ENCODE measurements around the gene NRN1L. TPM values are rescaled to one million over a fixed set of nuclear protein-coding genes. Genes with fewer than 3 reads are reported as not detected.
"Not testable (repeated sequence)": the region's sequence is repeated elsewhere in the genome, so short reads cannot be mapped to it uniquely, and the experiment has no call there.

NRN1L gene
- polyA plus RNA-seq, 10 donors = 0.39 to 1.5 (median 0.53) TPM; not detected in 1

DNA sequence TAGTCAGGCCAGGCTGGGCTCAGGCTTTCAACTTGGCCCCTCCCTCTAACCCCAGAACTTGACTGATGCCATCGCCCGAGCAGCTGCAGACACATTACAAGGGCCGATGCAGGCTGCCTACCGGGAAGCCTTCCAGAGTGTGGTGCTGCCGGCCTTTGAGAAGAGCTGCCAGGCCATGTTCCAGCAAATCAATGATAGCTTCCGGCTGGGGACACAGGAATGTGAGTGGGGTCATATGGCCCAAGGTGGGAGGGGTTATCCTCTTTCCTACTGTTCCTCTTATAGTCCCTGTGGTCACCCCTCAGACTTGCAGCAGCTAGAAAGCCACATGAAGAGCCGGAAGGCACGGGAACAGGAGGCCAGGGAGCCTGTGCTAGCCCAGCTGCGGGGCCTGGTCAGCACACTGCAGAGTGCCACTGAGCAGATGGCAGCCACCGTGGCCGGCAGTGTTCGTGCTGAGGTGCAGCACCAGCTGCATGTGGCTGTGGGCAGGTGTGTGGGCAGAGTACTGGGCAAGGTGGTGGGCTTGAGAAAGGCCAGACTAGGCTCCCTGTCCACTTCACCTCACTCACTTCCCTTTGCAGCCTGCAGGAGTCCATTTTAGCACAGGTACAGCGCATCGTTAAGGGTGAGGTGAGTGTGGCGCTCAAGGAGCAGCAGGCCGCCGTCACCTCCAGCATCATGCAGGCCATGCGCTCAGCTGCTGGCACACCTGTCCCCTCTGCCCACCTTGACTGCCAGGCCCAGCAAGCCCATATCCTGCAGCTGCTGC is 2.1 kb upstream of the NRN1L start:
- peak; percentile 76 to 82 (median 82) for DNase-seq

DNA sequence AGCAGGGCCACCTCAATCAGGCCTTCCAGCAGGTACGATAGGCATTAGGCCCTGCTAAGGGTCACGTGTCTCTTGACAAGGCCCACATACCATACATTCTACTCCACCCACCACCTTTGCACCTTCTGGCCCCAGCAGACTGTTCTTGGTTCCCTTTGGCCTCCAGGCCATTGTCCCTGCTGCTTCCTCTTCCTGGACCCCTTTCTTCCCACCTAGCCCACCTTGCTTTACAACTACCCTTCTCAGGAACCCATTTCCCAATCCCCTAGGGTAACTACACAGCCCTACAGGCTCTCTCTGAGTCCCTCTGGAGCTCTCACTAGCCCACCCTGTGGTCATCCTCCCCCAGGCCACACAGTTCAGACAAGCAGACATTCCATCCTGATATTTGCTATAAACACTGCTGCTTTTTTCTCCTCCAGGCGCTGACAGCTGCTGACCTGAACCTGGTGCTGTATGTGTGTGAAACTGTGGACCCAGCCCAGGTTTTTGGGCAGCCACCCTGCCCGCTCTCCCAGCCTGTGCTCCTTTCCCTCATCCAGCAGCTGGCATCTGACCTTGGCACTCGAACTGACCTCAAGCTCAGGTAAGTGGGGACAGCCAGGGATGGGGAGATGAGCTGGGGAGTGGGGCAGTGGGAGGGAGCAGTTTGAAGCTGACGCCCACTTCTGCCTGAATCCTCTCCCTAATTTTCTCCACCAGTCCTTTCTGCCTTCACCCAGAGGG is 1.4 kb upstream of the NRN1L start:
- DNase-seq = no peak

GRCh38 chr16:67883872-67884261 is 818 bp upstream of the NRN1L start:
- peak in 1 of 3 donors; percentile 57 for DNase-seq

GRCh38 chr16:67885545-67885944 is 860 bp downstream of the NRN1L start:
- no peak for DNase-seq

GRCh38 chr16:67885976-67886375 is 1.3 kb downstream of the NRN1L start:
- DNase-seq = no peak

DNA sequence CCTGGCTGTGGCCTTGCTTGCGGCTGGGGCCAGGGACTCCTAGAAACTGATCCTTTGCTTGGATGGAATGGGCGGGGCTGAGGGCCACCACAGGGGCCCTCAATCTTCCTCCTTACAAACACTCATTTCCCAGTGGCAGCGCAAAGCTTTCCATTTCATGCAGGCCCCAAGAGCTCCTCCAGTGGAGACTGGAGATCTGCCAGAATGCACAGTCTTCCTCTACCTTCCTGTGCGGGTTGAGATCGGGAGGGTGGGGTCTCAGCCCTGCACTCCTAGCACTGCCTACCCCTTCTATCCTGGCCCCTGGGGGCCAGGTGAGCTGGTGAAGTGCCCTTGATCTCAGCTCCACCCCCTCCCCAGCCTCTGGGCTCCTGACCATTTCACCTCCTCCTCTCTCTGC is 1.7 kb downstream of the NRN1L start:
- no peak for DNase-seq

GRCh38 chr16:67888331-67888730 is 3.6 kb downstream of the NRN1L start:
- peak in 1 of 3 donors; percentile 31 for DNase-seq

DNA sequence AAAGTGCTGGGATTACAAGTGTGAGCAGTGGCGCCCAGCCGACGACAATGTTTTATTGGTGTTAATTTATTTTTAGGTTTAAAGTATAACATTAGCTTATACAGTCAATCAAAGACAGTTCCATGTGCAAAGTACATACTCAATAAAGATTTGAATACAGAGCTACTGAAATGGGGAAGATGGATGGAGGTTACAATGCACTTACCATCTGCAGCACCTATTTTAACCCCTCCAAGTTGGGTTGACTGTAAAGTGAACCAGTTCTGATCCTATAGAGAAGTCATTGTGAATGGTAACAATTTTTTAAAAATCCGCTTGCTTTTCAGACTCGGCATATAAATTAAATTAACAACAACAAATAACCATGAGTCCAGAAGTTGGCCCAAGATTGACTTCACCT is 7.7 kb downstream of the NRN1L start:
- no peak for DNase-seq

DNA sequence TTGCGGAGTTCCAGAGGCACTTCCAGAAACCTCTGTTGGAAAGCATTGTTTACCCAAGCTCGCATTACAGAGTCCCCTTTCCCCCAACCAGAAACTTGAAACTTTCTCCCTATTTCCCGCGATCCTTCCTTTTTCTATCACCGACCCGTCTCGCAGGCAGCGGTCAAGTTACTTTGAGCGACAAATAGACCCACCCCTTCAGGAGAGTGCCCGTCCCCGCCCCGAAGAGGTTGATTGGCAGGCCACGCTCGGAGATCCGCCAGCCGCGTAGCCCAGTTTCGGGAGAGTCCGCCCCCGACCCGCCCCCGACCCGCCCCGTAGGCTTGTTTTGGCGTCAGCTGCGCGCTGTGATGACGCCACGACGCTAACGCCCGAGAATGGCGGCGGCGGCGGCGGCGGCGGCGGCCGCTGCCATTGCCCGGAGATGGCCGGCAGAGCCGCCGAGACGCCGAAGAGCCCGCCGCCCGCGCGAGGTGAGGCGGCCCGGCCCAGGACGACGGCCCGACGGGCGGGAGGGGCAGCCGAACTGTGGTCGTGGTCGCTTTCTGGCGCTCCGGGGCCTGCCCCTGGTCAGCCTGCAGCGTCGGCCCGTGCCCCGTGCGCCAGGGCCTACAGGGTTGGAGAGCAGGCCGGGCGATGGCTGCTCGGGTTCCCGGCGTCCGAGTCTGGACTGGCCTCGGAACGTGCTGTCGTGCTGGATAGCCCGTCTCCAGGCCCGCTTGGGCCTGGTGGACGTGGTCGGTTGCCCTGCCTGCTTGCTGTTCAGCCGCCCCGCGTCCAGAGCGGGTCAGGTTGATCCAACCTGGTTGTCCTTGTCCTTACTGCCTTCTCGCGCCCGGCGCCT is 8.4 kb downstream of the NRN1L start, which contains the start of gene PSKH1:
PSKH1 (plus strand) TSS at position 356 of the 844 bp plus-strand sequence. CDS start 15,496 bp downstream, outside the sequence.
- peak; percentile 95 to 98 (median 97) for DNase-seq

DNA sequence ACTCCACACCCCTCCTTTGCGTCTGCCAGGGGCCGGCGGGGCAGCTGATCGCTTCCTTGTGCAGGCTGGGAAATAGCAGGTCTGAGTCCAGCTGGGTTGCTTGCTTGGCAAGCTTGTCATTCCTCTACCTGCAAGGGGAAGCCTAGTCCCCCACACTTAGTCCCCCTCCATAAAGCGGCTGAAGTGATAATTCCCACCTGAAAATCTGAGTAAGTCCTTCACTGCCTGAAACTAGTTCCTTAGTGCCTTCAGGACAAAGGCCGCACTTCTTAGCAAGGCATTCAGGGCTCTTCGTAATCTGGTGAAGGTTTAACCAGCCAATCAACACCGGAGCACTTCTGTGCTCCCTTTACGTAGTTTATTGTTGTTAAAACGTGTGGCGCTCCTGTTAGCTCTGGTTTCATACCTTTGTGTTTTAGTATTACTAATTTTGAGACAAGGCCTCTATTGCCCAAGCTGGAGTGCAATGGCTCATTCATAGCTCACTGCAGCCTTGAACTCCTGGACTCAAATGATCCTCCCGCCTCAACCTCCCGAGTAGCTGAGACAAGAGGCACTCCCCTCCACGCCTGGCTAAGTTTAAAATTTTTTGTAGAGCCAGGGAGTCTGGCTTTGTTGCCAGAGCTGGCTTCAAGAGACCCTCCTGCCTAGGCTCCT is 9.2 kb downstream of the NRN1L start:
- DNase-seq = no peak

DNA sequence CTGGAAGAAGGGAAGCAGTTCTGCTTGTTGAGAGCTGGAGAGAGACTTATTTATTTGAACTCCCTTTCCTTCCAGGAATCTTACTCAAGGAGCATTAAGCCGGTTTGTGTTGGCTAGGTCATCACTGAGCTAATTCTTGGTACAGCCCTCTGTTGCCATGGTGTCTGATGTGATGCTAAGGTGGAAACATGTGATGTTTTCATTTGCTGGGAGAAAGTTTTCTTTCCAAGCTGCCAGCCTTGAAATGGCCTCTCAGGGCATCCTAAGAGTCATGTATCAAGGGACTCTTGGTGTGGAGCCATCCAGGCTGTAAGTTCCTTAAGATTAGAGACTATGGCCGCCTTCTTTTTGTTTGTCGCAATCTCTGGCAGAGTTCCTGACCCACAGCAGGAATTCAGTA is 12.5 kb downstream of the NRN1L start:
- DNase-seq = no peak

- no peak for DNase-seq
These were observed 17.0 kb downstream of the NRN1L start for GRCh38 chr16:67901734-67902133.

- no peak for DNase-seq
These were observed 18.1 kb downstream of the NRN1L start for GRCh38 chr16:67902831-67903230.

DNA sequence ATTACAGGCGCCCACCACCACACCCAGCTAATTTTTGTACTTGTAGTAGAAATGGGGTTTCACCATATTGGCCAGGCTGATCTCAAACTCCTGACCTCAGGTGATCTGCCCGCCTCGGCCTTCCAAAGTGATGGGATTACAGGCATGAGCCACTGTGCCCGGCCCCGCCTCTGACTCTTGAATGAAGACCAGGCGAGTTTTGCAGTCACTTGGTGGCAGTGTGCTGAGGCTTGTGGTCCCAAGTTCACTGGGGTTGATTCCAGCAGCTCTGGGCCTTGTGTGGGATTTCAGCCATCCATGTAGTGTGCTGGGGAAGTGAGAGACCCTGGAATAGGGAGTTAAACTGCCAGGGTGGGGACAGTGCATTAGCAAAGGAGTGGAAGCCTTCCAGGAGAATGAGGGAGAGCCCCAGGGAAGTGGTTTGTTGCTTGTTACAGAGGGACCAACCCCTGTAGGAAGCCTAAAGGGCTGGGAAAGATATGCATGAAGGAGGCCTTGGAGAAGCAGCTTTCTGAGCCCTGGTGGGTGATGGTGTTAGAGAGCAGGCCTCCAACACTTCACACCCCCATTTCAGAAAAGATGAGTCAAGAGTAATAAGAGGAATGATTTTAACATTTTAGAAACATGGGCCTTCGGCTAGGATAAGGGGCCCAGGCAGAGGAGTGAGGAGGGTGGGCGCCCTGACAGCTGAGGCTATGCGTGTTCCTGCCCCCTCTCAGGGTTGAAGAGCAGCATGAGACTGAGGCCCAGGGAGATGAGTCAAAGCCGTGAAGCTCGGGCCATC is 22.9 kb downstream of the NRN1L start:
- DNase-seq = no peak

DNA sequence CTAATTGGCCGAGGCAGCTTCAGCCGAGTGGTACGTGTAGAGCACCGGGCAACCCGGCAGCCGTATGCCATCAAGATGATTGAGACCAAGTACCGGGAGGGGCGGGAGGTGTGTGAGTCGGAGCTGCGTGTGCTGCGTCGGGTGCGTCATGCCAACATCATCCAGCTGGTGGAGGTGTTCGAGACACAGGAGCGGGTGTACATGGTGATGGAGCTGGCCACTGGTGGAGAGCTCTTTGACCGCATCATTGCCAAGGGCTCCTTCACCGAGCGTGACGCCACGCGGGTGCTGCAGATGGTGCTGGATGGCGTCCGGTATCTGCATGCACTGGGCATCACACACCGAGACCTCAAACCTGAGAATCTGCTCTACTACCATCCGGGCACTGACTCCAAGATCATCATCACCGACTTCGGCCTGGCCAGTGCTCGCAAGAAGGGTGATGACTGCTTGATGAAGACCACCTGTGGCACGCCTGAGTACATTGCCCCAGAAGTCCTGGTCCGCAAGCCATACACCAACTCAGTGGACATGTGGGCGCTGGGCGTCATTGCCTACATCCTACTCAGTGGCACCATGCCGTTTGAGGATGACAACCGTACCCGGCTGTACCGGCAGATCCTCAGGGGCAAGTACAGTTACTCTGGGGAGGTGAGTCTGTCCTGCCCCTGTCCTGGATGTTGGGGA is 24.5 kb downstream of the NRN1L start:
- DNase-seq = no peak

DNA sequence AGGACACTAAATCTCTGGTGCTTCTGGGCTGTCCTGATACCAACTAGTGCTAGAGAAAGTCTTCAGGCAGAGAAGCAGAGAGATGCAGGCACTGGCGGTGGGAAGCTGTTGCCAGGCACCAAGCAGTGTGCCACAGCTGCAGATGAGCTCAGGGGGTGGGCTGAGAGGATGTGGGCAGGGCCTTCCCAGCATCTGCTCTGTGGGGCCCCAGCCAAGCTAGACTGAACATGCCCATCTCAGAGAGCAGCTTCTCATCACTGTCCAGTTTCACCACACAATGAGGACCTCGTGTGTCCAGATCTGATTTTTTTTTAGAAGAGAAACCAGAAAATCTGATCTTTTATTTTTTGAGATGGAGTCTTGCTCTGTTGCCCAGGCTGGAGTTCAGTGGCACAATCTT is 25.5 kb downstream of the NRN1L start:
- peak in 2 of 3 donors; percentile 46 to 65 for DNase-seq

GRCh38 chr16:67914758-67915495 is 30.2 kb downstream of the NRN1L start:
- no peak for DNase-seq

GRCh38 chr16:67915496-67915769 is 30.7 kb downstream of the NRN1L start:
- DNase-seq = not testable (repeated sequence)

DNA sequence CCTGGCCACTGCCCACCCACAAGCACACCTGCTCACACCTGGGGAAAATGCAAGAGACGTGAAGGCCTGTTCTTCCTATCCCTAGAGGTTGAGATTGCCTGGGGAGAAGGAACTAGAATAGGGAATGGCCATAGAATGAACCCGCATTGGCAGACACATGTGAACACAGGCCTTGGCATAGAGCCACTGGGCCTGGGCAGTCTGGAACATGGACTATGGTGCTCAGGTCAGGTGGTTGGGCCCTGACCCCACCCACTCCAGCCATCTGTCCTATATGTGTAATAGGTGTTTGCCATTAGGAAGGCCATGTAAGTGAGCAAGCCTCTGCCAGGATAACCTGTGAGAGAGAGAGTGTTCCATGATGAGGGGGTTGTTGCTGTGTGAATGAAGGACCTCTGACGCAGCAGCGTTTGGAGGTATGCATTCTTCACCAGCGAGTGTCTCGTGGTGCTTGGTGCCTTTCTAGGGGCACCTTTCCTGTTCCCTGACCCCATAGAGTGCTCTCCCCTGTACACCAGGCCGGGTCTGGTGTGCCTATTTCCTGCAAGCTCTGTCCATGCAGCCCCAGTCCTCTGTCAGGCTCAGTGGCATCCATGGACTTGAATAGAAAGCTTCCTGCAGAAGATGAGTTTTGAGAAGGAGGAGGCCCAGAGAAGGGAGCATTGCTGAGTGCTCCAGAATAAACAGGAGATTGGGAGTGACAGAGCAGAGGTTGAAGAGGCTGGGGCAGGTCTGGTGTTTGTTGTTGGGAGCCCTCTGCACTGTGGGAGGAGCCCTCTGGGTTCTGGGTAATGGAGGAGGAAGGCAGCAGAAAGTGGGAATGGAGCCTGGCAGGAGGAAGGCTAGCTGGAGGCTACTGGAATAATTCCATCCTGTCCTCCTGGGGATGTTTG is 31.4 kb downstream of the NRN1L start:
- no peak for DNase-seq
